K562 (cell line): ENCODE data around the gene SPIB. TPM values are rescaled to one million over a fixed set of nuclear protein-coding genes. Genes with fewer than 3 reads are reported as not detected.

Experiments used
- ATF4 ChIP-seq: fragments of 450-650 bp; formaldehyde crosslinking; IDR thresholded peaks from 2 replicates; pipeline ENCODE4 v1.4.0; 2022; ENCODE audit warnings: mild to moderate bottlenecking, moderate library complexity
- CBX2 ChIP-seq: fragments of 200-600 bp; sonication (generic); IDR thresholded peaks from one replicate; pipeline ENCODE4 v1.6.1; 2012; ENCODE audit warnings: mild to moderate bottlenecking, low read length, inconsistent platforms; ENCODE audit not compliant: insufficient read depth, poor library complexity, severe bottlenecking
- ETS1 ChIP-seq: conservative IDR thresholded peaks from 2 replicates; pipeline ENCODE4 v1.6.1; 2011; ENCODE audit warnings: low read depth, mild to moderate bottlenecking, low read length; ENCODE audit not compliant: control insufficient read depth
- FOXK1 ChIP-seq: sonication (generic); formaldehyde crosslinking; IDR thresholded peaks from 2 replicates; pipeline ENCODE4 v1.8.0; 2022; ENCODE audit warnings: missing genetic modification reagents, mild to moderate bottlenecking, borderline replicate concordance
- NR2C2 ChIP-seq, 2 experiments: fragments of 200-800 bp in 1 of 2; sonication (Bioruptor generic) in 1 of 2; sonication (generic) in 1 of 2; formaldehyde crosslinking in 1 of 2; IDR thresholded peaks; 2 replicates each; pipeline versions ENCODE4 v1.6.1 to v1.8.0; 2016 to 2022; ENCODE audit warnings: mild to moderate bottlenecking in 1 of 2, missing compliant biosample characterization in 1 of 2, missing genetic modification characterization in 1 of 2, missing genetic modification reagents in 1 of 2
- PATZ1 ChIP-seq: fragments of 250-450 bp; sonication (Bioruptor Pico); IDR thresholded peaks from 2 replicates; pipeline ENCODE4 v1.5.0; 2020; ENCODE audit warnings: mild to moderate bottlenecking, borderline replicate concordance
- SAFB ChIP-seq: fragments of 200-400 bp; formaldehyde crosslinking; IDR thresholded peaks from 2 replicates; pipeline ENCODE4 v1.6.1; 2017; ENCODE audit warnings: low read depth, low read length, borderline replicate concordance
- SAFB2 ChIP-seq: fragments of 200-400 bp; formaldehyde crosslinking; IDR thresholded peaks from 2 replicates; pipeline ENCODE4 v1.6.1; 2018; ENCODE audit warnings: borderline replicate concordance, low read length, low read depth, moderate library complexity; ENCODE audit not compliant: severe bottlenecking
- SRSF9 ChIP-seq: fragments of 200-400 bp; formaldehyde crosslinking; IDR thresholded peaks from 2 replicates; pipeline ENCODE4 v1.6.1; 2017; ENCODE audit warnings: low read depth, low read length, borderline replicate concordance
- UBTF ChIP-seq, 2 experiments: IDR thresholded peaks; 2 replicates each; pipeline ENCODE4 v1.6.1; 2012; ENCODE audit warnings: improper control_type of control experiment in 2 of 2, low read depth in 2 of 2, low read length in 2 of 2, borderline replicate concordance in 1 of 2
- ZBTB34 ChIP-seq: fragments of 250-450 bp; sonication (Bioruptor Pico); IDR thresholded peaks from 2 replicates; pipeline ENCODE4 v1.8.0; 2021; ENCODE audit warnings: mild to moderate bottlenecking, moderate library complexity
- ZNF512 ChIP-seq: IDR thresholded peaks from 2 replicates; pipeline ENCODE4 v1.6.1; 2016; ENCODE audit warnings: missing genetic modification characterization, missing compliant biosample characterization
- ZNF561 ChIP-seq: fragments of 450-650 bp; formaldehyde crosslinking; conservative IDR thresholded peaks from 2 replicates; pipeline ENCODE4 v1.4.0; 2020; ENCODE audit warnings: mild to moderate bottlenecking, moderate library complexity
- polyA plus RNA-seq, 8 experiments: library from polyadenylated mRNA; depleted of rRNA in 4 of 8; stranded (reverse) in 5 of 8; unstranded in 3 of 8; fragments of >200 nt; fragmentation: Nextera tagmentation in 2 of 8; fragmentation: Illumina TruSeq in 1 of 8; extraction: Ambion mirVana in 2 of 8; extraction: Trizol in 1 of 8; gene quantifications; 2 replicates each; pipeline versions ENCODE4 v1.2.1 to v1.2.3, GENCODE V29; 2011 to 2014; ENCODE audit warnings: inconsistent platforms in 1 of 8, missing spikeins in 1 of 8
- total RNA-seq, 7 experiments: library from RNA; depleted of rRNA in 6 of 7; stranded (reverse); fragments of >200 nt in 6 of 7; fragmentation: Illumina TruSeq in 2 of 7; extraction: Trizol in 2 of 7; gene quantifications; 2 replicates each; pipeline versions ENCODE4 v1.2.1 to v1.2.3, GENCODE V29; 2011 to 2021; ENCODE audit warnings: low replicate concordance in 1 of 7

SPIB gene
- total and polyA plus RNA-seq, 9 of the 15 experiments (the other 6 are each of a cell fraction or from before 2014, with no cell fraction given), result 0.06 to 1.0 (median 0.43) TPM; not detected in 1

GRCh38 chr19:50383852-50384684 lies 34.7 kb upstream of the SPIB start, which contains the start of gene POLD1 (continued):
- TF ChIP-seq ZNF512 (no peak), ZNF561 (CRISPR knock-in tag) (0 out of 2 replicates have a peak, but pooled peaks have one; percentile 50), NR2C2 (CRISPR knock-in tag; IDR thresholded peaks at IDR 0.05) (peak; percentile 97), NR2C2 (tag; IDR thresholded peaks at IDR 0.05) (peak; percentile 99), ZBTB34 (no peak), ETS1 (no peak), SRSF9 (no peak), PATZ1 (CRISPR knock-in tag) (no peak), SAFB2 (no peak), CBX2 (no peak), UBTF (IDR thresholded peaks at IDR 0.05; ENCODE audit: borderline replicate concordance in 1 of 2, low read depth in 2 of 2, low read length in 2 of 2) (no peak), SAFB (no peak), FOXK1 (CRISPR knock-in tag) (no peak), ATF4 (CRISPR knock-in tag) (peak; percentile 39; the same call in 1 of the 2 replicates)
